Adipose tissue (tissue), 3 donors: ENCODE measurements around the gene ENOSF1. TPM values are rescaled to one million over a fixed set of nuclear protein-coding genes. Genes with fewer than 3 reads are reported as not detected.

Experiments
- H3K27ac ChIP-seq: one replicate; pipeline ENCODE4 v1.5.1; 2013; ENCODE audit warnings: low read depth, low read length
- WGBS, 3 donors: extraction: QIAGEN DNeasy Blood & Tissue Kit; methylation state at CpG; one replicate each; pipeline ENCODE4 v1.1.7; 2013; 5-methylcytosine and 5-hydroxymethylcytosine counted together
- polyA plus RNA-seq, 3 donors: library from polyadenylated mRNA; stranded (reverse); fragments of 200-250 nt; gene quantifications; one replicate each; pipeline ENCODE4 v1.2.3, GENCODE V29; 2013
- donor health status: healthy with polysubstance abuse.
- donor health status: Bipolar disorder and iron deficiency.
- donor health status: healthy.

The ENOSF1 gene
- polyA plus RNA-seq, 3 donors: 24.5 to 32.2 (median 27.7) TPM

DNA sequence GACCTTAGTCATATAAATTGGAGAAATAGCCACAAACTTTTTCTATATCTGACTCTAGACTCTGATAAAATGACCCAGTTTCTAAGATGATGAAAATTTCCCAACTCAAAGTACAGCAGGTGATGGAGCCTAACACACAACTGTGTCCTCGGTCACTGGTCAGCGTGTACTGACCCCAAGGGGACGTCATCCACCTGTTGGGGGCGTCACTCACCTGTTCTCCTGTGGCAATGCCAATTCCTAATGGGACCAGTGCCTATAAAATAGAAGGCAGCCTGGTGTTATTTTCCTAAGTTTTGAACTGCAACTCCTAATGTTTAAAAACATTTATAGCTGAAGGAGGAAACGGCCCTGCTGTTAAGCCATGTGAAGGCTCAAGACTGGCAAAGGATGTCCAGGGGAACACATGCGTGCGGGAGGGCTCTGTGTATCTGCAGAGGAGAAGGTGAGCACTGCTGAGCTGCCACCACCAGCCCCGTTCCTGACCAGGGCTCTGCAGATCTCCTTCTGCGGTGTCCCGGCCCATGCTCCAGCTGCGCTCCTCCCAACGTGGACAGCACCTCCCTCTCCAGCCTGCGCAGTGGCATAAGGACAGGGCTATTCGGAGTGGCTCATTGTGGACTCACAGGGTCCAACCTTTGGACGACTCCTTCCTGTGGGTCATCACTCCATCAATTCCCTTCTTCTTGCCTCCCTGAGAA, 33.8 kb downstream of the ENOSF1 start:
- 92 to 93% (median 92%) methylated on average over 15 of the region's 15 CpGs for WGBS, 3 donors
- H3K27ac ChIP-seq: no peak overlapping the region

DNA sequence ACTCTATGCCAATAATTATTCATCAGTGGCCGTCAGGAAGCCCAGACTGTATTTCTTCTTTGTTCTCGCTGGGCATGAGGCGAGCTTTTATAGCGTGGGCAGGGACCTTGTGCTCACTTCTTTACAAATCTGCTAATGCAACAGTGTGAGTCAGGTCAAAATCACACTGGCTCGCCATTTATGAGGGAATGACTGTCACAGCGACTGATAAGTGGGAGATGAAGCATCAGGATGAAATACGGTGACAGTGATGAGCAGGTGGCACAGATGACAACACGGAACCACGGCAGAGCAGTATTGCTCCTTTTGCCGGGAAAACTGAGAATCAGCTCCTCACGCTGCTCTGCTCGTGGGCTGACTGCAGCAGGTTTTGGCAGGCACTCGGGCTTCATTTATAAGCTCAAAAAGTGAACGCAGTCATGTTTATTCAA, 34.5 kb downstream of the ENOSF1 start:
- 87 to 93% (median 93%) methylated on average over 14 of the region's 14 CpGs for WGBS, 3 donors
- no peak overlapping the region for H3K27ac ChIP-seq

DNA sequence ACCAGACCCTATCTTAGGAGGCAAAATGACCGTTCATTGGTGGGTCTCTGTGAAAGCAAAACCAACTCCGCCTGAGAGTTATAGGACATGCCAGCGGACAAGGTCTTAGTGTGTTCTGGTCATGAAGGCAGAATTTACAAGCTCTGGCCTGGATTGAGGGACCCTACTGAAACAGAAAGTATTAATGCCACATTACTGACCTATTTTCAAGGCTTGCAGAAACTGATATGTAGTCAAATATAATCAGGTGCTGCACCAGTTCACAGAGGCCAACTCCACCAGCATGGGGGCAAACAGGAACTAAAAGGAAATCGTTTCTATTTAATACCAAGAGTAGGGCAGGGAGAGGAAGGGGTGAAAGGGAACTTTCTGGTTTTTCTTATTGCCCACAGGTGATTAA, 35.3 kb downstream of the ENOSF1 start:
- no peak overlapping the region for H3K27ac ChIP-seq
- 55 to 82% (median 57%) methylated on average over 4 of the region's 4 CpGs for WGBS, 3 donors

DNA sequence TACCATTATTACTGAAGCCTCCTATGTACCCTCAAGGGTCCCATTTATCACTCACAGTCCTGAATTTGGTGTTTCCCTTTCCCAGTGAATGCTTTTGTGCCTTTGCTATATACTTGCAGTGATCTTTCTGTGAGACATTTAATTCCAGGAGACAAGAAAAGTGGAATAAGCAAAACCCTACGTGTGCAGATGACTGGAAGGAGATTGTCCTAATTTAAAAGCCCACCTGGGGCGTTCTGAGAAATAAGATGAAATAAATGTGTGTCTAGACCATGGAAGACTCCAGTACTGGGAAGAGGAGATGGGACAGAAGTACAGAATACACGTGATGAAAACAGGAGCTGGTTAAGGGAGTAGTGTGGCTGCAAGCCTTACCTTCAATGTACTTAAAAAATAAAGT, 35.7 kb downstream of the ENOSF1 start:
- H3K27ac ChIP-seq: no peak overlapping the region
- 93 to 96% (median 94%) methylated on average over 3 of the region's 3 CpGs for WGBS, 3 donors

DNA sequence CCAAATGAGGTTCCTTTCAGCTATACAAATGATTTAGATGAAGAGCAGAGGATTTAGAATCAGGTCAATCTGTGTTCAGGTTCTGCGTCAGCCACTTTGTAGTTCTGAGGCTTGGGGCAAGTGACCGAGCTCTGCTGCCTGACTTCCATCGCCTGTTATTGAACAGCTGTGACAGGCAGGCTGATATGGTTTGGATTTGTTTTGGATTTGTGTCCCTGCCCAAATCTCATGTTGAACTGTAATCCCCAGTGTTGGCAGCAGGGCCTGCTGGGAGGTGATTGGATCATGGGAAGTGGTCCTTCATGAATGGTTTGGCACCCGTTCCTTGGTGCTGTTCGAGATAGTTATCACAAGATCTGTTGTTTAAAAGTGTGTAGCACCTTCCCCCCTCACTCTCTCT, 36.4 kb downstream of the ENOSF1 start:
- 80 to 91% (median 89%) methylated on average over 5 of the region's 5 CpGs for WGBS, 3 donors

DNA sequence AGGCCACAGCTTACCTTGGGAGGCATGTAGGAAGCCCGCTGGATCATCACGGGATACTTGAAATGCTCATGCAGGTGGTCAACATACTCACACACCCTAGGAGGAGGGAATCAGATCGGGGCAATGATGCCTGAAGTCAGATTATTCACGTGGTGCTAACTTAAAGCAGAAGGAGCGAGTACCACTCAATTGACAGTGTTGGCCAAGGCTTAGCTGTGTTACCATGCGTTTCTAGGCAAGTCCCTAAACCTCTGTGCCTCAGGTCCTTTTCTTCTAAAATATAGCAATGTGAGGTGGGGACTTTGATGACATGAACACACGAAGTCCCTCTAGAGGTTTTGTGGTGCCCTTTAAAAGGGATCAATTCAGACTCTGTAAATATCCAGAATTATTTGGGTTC, 37.1 kb downstream of the ENOSF1 start:
- WGBS, 3 donors: 95 to 97% (median 97%) methylated on average over 7 of the region's 7 CpGs

More for the DNA sequence above, 36.4 kb downstream of the ENOSF1 start:
- no peak overlapping the region for H3K27ac ChIP-seq

DNA sequence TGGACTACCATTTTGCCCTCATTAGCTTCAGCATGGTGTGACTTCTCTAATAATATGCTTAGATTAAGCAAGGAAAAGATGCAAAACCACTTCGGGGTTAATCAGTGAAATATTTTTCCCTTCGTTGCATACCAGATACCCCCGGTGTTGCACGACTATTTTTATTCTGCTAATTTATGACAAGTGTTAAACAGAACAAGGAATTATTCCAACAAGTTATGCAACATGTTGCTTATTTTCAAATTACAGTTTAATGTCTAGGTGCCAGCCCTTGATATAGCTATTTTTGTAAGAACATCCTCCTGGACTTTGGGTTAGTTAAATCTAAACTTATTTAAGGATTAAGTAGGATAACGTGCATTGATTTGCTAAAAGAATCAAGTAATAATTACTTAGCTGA, 38.7 kb downstream of the ENOSF1 start:
- 60 to 70% (median 61%) methylated on average over 5 of the region's 5 CpGs for WGBS, 3 donors
- H3K27ac ChIP-seq: no peak overlapping the region

More for the DNA sequence above, 37.1 kb downstream of the ENOSF1 start:
- H3K27ac ChIP-seq: no peak overlapping the region

DNA sequence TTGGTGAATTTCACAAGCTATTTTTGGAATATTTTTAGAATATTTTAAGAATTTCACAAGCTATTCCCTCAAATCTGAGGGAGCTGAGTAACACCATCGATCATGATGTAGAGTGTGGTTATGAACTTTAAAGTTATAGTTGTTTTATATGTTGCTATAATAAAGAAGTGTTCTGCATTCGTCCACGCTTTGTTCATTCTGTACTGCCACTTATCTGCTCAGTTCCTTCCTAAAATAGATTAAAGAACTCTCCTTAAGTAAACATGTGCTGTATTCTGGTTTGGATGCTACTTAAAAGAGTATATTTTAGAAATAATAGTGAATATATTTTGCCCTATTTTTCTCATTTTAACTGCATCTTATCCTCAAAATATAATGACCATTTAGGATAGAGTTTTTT, 39.1 kb downstream of the ENOSF1 start:
- no peak overlapping the region for H3K27ac ChIP-seq
- WGBS, 3 donors: 88 to 92% (median 91%) methylated on average over 3 of the region's 3 CpGs

DNA sequence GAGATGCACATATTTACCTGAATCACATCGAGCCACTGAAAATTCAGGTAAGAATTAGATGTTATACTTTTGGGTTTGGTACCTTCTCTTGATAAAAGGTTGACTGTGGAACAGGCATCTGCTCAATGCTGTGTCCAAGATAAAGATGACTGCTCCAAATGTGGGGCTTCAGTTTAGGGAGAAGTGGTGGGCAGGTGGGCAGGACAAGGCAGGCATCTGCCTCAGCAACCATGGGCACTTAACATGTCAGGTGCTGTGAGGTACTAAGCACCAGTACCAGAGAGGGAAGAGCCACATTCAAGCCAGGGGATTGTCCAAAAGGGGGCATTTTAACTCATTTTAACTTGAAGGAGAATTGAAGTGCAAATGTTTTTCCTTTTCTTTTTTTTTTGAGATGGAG, 41.0 kb downstream of the ENOSF1 start:
- WGBS, 3 donors: 91 to 97% (median 94%) methylated on average over 1 of the region's 1 CpG
- no peak overlapping the region for H3K27ac ChIP-seq

DNA sequence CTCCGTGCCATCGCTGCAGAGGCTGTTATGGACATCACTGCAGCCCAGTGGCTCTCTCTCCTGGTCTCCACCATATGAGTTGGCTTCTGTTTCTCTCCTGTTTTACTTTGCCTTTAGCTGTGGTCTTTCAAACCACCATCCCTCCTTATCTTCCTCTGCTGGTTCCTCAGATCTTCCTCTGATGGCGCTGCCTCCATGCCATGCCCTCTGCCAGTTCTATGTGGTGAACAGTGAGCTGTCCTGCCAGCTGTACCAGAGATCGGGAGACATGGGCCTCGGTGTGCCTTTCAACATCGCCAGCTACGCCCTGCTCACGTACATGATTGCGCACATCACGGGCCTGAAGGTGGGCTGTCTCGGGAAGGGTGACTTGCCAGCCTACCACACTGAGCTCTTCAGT, 41.9 kb downstream of the ENOSF1 start:
- WGBS, 3 donors: 92 to 98% (median 93%) methylated on average over 11 of the region's 11 CpGs
- no peak overlapping the region for H3K27ac ChIP-seq

DNA sequence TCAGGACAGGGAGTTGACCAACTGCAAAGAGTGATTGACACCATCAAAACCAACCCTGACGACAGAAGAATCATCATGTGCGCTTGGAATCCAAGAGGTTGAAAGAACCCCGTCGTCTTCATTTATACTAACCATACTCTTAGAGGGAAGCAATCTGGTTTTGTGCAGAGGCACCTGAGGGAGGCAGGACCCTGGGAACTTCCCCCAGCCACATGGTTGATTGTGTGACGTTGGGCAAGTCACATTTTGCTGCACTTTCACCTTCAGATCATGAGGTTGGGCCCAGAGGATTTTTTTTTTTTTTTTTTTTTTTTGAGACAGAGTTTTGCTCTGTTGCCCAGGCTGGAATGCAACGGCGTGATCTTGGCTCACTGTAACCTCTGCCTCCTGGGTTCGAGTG, 43.4 kb downstream of the ENOSF1 start:
- 91 to 99% (median 94%) methylated on average over 8 of the region's 8 CpGs for WGBS, 3 donors
- H3K27ac ChIP-seq: no peak overlapping the region

DNA sequence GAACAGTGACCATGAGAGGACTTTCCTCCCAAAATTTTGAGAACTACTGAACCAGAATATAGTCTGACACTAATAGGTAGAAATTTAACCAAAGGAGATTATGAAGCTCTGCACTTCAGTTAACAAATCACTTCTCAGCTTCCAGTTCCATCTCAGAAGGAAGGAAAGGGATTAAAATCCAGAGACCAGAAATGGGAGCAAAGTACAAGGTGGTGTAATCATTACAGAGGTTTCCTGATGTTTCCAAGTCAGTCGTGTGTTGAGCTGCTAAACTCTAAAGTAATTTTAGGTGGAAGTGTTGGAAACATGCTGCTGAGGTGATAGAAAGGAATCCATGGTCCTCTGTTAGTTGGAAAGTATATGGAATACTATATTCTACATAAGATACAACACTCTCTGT, 44.2 kb downstream of the ENOSF1 start:
- WGBS, 3 donors: 44 to 48% (median 44%) methylated on average over 1 of the region's 1 CpG

DNA sequence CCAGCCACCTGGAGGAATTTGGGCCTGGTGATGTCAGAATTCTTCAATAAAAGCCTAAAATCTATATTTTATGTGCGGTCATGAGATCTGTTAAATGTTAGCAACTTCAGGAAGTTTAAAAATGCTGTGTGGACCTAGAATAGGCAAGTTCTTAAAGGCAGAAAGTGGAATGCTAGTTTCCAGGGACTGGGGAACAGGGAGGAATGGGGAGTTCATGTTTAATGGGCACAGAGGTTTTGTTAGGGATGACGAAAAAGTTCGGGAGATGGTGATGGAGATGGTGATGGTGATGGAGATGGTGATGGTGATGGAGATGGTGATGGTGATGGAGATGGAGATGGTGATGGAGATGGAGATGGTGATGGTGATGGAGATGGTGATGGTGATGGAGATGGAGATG, 45.8 kb downstream of the ENOSF1 start:
- 98 to 100% (median 98%) methylated on average over 3 of the region's 3 CpGs for WGBS, 3 donors
- H3K27ac ChIP-seq: no peak overlapping the region

More for the DNA sequence above, 44.2 kb downstream of the ENOSF1 start:
- no peak overlapping the region for H3K27ac ChIP-seq

DNA sequence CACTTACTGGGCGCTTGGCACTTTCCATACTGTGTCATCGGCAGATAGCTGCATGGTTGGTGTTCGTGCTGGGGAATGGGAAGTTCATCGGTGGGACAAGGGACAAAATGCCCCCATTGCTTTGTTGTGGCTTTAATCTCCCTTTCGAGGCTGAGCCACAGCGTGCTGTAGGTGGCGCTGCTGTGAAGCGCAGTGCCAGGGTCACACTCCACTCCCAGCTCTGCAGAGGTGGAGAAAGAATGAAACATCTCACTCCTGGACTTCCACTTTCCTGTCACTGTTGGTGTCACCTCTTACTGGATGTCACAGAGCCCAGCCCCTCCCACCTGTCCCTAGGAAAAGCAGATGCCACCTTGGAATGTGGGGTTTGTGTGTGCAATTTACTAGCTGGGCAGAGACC, 46.3 kb downstream of the ENOSF1 start:
- no peak overlapping the region for H3K27ac ChIP-seq
- 89 to 95% (median 94%) methylated on average over 8 of the region's 8 CpGs for WGBS, 3 donors

DNA sequence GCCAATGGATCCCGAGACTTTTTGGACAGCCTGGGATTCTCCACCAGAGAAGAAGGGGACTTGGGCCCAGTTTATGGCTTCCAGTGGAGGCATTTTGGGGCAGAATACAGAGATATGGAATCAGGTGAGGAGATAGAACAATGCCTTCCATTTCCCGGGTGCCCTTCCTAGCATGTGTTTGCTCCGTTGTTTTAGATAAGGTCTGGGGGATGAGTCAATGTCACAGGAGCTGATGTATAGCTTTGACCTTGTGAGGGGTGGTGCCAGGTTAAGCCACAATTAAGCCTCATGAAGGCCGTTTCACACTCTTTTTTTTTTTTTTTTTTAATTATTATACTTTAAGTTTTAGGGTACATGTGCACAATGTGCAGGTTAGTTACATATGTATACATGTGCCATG, 50.2 kb downstream of the ENOSF1 start:
- 95 to 98% (median 98%) methylated on average over 4 of the region's 4 CpGs for WGBS, 3 donors
- peak overlapping the region; percentile 38 for H3K27ac ChIP-seq

DNA sequence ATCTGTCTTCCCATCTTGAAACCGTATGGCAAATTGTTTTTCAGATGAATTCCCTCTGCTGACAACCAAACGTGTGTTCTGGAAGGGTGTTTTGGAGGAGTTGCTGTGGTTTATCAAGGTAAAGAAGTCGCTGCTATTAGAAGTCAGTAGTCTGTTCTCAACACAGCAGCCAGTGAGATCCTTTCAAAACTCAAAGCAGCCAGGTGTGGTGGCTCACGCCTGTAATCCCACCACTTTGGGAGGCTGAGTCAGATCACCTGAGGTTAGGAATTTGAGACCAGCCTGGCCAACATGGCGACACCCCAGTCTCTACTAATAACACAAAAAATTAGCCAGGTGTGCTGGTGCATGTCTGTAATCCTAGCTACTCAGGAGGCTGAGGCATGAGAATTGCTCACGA, 52.8 kb downstream of the ENOSF1 start:
- no peak overlapping the region for H3K27ac ChIP-seq
- WGBS, 3 donors: 88 to 93% (median 92%) methylated on average over 6 of the region's 6 CpGs

DNA sequence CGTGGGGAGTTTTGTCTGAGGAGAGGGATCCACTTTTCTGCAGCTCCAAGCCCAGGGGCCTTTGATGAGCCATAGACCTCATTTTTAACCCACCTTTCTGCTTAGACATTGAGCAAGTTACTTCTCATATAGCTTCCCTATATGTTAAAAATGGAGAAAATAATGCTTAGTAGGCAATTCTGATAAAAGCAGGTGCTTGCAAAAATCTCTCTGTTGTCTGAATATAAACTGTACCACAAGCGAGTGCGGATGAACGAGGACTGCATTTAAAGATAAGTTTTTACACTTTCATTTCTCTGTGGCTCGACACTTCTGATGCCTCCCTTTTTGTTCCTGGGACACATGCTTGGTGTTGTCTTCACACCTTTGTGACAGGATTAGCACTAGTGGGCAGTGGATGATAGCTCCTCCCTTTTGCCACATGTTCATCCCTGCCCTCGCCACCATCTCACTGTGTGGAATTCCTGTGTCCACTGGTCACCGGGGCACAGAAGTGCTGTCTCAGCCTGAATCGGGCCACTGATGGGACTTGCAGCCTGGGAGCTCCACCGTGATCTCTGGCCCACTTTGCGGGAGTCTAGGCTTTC, 53.4 kb downstream of the ENOSF1 start:
- WGBS, 3 donors: 76 to 86% (median 84%) methylated on average over 10 of the region's 10 CpGs
- H3K27ac ChIP-seq: no peak overlapping the region

DNA sequence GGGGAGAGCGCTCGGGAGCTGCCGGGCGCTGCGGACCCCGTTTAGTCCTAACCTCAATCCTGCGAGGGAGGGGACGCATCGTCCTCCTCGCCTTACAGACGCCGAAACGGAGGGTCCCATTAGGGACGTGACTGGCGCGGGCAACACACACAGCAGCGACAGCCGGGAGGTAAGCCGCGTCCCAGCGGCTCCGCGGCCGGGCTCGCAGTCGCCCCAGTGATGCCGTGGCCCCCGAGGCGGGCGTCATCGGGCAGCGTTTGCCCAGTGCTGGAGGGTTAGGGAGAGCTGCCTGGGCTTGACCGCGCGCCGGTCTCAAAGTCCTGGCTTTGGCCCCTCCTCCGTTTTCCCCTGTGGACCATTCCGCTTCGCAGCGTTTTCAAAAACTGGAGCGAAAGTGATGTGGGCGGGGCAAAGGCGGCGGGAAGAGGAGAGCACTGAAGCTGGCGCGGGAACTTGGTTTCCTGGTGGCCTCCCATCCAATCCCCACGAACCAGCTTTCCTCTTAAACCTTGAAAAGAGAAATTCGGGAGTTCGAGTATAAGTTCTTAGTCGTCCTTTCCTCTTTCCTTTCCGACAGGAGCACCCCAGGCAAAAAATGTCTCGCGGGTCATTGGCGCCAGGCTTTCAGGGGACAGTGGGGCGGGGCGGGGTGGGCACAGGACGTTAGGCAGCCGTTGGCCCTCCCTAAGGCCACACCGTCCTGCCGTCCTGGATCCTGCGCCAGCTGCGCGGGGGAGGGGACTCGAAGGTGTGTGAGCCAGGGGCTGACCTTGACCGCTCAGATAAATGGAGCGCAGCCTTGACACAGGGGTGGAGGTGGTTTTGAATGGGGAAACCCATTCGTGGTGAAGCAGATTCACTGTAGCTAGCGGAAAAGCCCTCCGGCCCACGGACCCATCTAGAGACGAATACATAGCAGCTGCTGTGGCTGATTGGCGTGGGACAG, 54.2 kb downstream of the ENOSF1 start:
- 2% methylated on average over 68 to 72 of the region's 72 CpGs for WGBS, 3 donors
- no peak overlapping the region for H3K27ac ChIP-seq

DNA sequence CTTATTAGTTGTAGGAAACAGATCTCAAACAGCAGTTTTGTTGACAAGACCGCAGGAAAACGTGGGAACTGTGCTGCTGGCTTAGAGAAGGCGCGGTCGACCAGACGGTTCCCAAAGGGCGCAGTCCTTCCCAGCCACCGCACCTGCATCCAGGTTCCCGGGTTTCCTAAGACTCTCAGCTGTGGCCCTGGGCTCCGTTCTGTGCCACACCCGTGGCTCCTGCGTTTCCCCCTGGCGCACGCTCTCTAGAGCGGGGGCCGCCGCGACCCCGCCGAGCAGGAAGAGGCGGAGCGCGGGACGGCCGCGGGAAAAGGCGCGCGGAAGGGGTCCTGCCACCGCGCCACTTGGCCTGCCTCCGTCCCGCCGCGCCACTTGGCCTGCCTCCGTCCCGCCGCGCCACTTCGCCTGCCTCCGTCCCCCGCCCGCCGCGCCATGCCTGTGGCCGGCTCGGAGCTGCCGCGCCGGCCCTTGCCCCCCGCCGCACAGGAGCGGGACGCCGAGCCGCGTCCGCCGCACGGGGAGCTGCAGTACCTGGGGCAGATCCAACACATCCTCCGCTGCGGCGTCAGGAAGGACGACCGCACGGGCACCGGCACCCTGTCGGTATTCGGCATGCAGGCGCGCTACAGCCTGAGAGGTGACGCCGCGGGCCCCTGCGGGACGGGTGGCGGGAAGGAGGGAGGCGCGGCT, 55.0 kb downstream of the ENOSF1 start, which contains the start of gene TYMS:
TSS of gene TYMS (plus strand) at position 343 of the 690 bp plus-strand sequence. CDS start at position 433, 90 bp downstream.
- no peak within 1 kb of the TSS for H3K27ac ChIP-seq

More for the DNA sequence above, 55.0 kb downstream of the ENOSF1 start, which contains the start of gene TYMS:
- 0 to 1% (median 0%) methylated on average over 69 to 76 of the region's 79 CpGs for WGBS, 3 donors
